H9 (cell line): Measurements from ENCODE around the gene DOK1. TPM values are rescaled to one million over a fixed set of nuclear protein-coding genes. Genes with fewer than 3 reads are reported as not detected.

Experiments
- DNase-seq: peaks from one replicate; pipeline ENCODE4 v3.0.0-alpha.2; 2017
- H2AFZ ChIP-seq: one replicate; pipeline ENCODE4 v1.6.1; 2013; ENCODE audit warnings: mild to moderate bottlenecking, low read length, control low read depth, moderate library complexity
- H2AK5ac ChIP-seq: 2 replicates; pipeline ENCODE4 v1.6.1; 2013; ENCODE audit warnings: low read length, control low read depth, mixed read lengths; ENCODE audit not compliant: insufficient read length
- H2BK120ac ChIP-seq: one replicate; pipeline ENCODE4 v1.6.1; 2013; ENCODE audit warnings: low read depth, mild to moderate bottlenecking, low read length, control low read depth, inconsistent platforms; ENCODE audit not compliant: poor library complexity, severe bottlenecking
- H2BK12ac ChIP-seq: 2 replicates; pipeline ENCODE4 v1.6.1; 2013; ENCODE audit warnings: low read length, control low read depth, mixed read lengths, low read depth; ENCODE audit not compliant: insufficient read length
- H2BK15ac ChIP-seq: 2 replicates; pipeline ENCODE4 v1.6.1; 2013; ENCODE audit warnings: low read depth, low read length, control low read depth
- H2BK20ac ChIP-seq: one replicate; pipeline ENCODE4 v1.6.1; 2013; ENCODE audit warnings: low read depth, mild to moderate bottlenecking, low read length, control low read depth, inconsistent platforms; ENCODE audit not compliant: poor library complexity, severe bottlenecking
- H2BK5ac ChIP-seq: 2 replicates; pipeline ENCODE4 v1.6.1; 2013; ENCODE audit warnings: low read length, control low read depth, mixed read lengths; ENCODE audit not compliant: insufficient read length
- H3K14ac ChIP-seq: 2 replicates; pipeline ENCODE4 v1.6.1; 2013; ENCODE audit warnings: low read length, control low read depth; ENCODE audit not compliant: insufficient read depth
- H3K18ac ChIP-seq: 2 replicates; pipeline ENCODE4 v1.6.1; 2013; ENCODE audit warnings: low read depth, mild to moderate bottlenecking, mixed read lengths, low read length, control low read depth; ENCODE audit not compliant: insufficient read length
- H3K23ac ChIP-seq: 2 replicates; pipeline ENCODE4 v1.6.1; 2013; ENCODE audit warnings: low read length, control low read depth, mixed read lengths, low read depth; ENCODE audit not compliant: insufficient read length
- H3K23me2 ChIP-seq: 2 replicates; pipeline ENCODE4 v1.6.1; 2013; ENCODE audit warnings: low read depth, mild to moderate bottlenecking, mixed read lengths, low read length, control low read depth; ENCODE audit not compliant: insufficient read length, poor library complexity, severe bottlenecking
- H3K27ac ChIP-seq: 2 replicates; pipeline ENCODE4 v1.5.1; 2013; ENCODE audit warnings: low read length, control low read depth, mixed read lengths, low read depth; ENCODE audit not compliant: insufficient read length
- H3K27me3 ChIP-seq: 2 replicates; pipeline ENCODE4 v1.6.1; 2013; ENCODE audit warnings: low read length, control low read depth, inconsistent platforms; ENCODE audit not compliant: insufficient read depth
- H3K4ac ChIP-seq: 2 replicates; pipeline ENCODE4 v1.6.1; 2013; ENCODE audit warnings: low read depth, mild to moderate bottlenecking, control low read depth, inconsistent platforms, low read length, moderate library complexity
- H3K4me1 ChIP-seq: 2 replicates; pipeline ENCODE4 v1.6.1; 2013; ENCODE audit warnings: low read length, control low read depth, inconsistent platforms; ENCODE audit not compliant: insufficient read depth
- H3K4me2 ChIP-seq: 2 replicates; pipeline ENCODE4 v1.6.1; 2013; ENCODE audit warnings: low read length, control low read depth, mixed read lengths; ENCODE audit not compliant: insufficient read length, insufficient read depth
- H3K56ac ChIP-seq: 2 replicates; pipeline ENCODE4 v1.6.1; 2013; ENCODE audit warnings: low read depth, mild to moderate bottlenecking, mixed read lengths, low read length, control low read depth; ENCODE audit not compliant: insufficient read length
- H3K79me1 ChIP-seq: 2 replicates; pipeline ENCODE4 v1.6.1; 2013; ENCODE audit warnings: low read depth, mild to moderate bottlenecking, moderate library complexity, low read length, control low read depth, inconsistent platforms; ENCODE audit not compliant: insufficient read depth, poor library complexity, severe bottlenecking
- H3K79me2 ChIP-seq: 2 replicates; pipeline ENCODE4 v1.6.1; 2013; ENCODE audit warnings: low read length, control low read depth, inconsistent platforms; ENCODE audit not compliant: insufficient read depth
- H3K9ac ChIP-seq: 2 replicates; pipeline ENCODE4 v1.6.1; 2013; ENCODE audit warnings: low read length, control low read depth, mixed read lengths; ENCODE audit not compliant: insufficient read length; ENCODE audit errors: extremely low read depth
- H3K9me3 ChIP-seq: one replicate; pipeline ENCODE4 v1.6.1; 2013; ENCODE audit warnings: low read depth, low read length, inconsistent platforms; ENCODE audit not compliant: control insufficient read depth
- H3T11ph ChIP-seq: one replicate; pipeline ENCODE4 v1.6.1; 2013; ENCODE audit warnings: mild to moderate bottlenecking, low read length, control low read depth, inconsistent platforms
- H4K20me1 ChIP-seq: one replicate; pipeline ENCODE4 v1.6.1; 2013; ENCODE audit not compliant: control insufficient read depth, insufficient read length, insufficient read depth
- H4K5ac ChIP-seq: 2 replicates; pipeline ENCODE4 v1.6.1; 2013; ENCODE audit warnings: low read depth, mild to moderate bottlenecking, mixed read lengths, low read length, control low read depth; ENCODE audit not compliant: insufficient read length
- H4K8ac ChIP-seq: replicated peaks from 2 replicates; pipeline ENCODE4 v1.6.1; 2013; ENCODE audit warnings: low read length, control low read depth, mixed read lengths, low read depth; ENCODE audit not compliant: insufficient read length
- H4K91ac ChIP-seq: 2 replicates; pipeline ENCODE4 v1.6.1; 2013; ENCODE audit warnings: low read depth, mild to moderate bottlenecking, moderate library complexity, mixed read lengths, low read length, control low read depth; ENCODE audit not compliant: insufficient read length
- H3K27ac Mint-ChIP-seq, 3 experiments: 2 replicates in 2 of 3; 3 replicates in 1 of 3; pipeline ENCODE4 v1.8.0; 2020 to 2021; ENCODE audit warnings: mixed read lengths in 3 of 3, mild to moderate bottlenecking in 1 of 3, moderate library complexity in 1 of 3
- H3K27me3 Mint-ChIP-seq: 2 replicates; pipeline ENCODE4 v1.8.0; 2021; ENCODE audit warnings: low read depth, mild to moderate bottlenecking, moderate library complexity, mixed read lengths
- H3K36me3 Mint-ChIP-seq, 3 experiments: 2 replicates in 2 of 3; 3 replicates in 1 of 3; pipeline ENCODE4 v1.8.0; 2020 to 2021; ENCODE audit warnings: low read depth in 3 of 3, mixed read lengths in 3 of 3; ENCODE audit not compliant: insufficient read depth in 1 of 3
- H3K4me1 Mint-ChIP-seq, 2 experiments: 2 replicates each; pipeline ENCODE4 v1.8.0; 2020; ENCODE audit warnings: mixed read lengths in 2 of 2
- H3K4me3 Mint-ChIP-seq, 2 experiments: 2 replicates in 1 of 2; 3 replicates in 1 of 2; pipeline ENCODE4 v1.8.0; 2020 to 2021; ENCODE audit warnings: mild to moderate bottlenecking in 2 of 2, mixed read lengths in 2 of 2, moderate library complexity in 1 of 2
- H3K9me3 Mint-ChIP-seq, 2 experiments: 2 replicates in 1 of 2; 3 replicates in 1 of 2; pipeline ENCODE4 v1.8.0; 2020; ENCODE audit warnings: mild to moderate bottlenecking in 2 of 2, mixed read lengths in 2 of 2, moderate library complexity in 1 of 2
- WGBS: extraction: QIAGEN DNeasy Blood & Tissue Kit; methylation state at CpG from one replicate; pipeline ENCODE4 v1.1.7; 2013; ENCODE audit warnings: missing lambda C conversion rate, low lambda C conversion rate, mixed read lengths; ENCODE audit not compliant: insufficient read length; ENCODE audit errors: extremely low coverage; 5-methylcytosine and 5-hydroxymethylcytosine counted together
- total RNA-seq: library from RNA; stranded (reverse); gene quantifications from 2 replicates; pipeline ENCODE4 v1.2.1, GENCODE V29; 2021
- TF ChIP-seq, protein P1 (sequence below): fragments of 200-600 bp; sonication (generic); conservative IDR thresholded peaks from 3 replicates; pipeline ENCODE4 v1.8.0; 2021; ENCODE audit warnings: antibody characterized with exemption, mild to moderate bottlenecking

Gene DOK1
- total RNA-seq, 1 experiment from 2014 or later, result 16.0 TPM

DNA sequence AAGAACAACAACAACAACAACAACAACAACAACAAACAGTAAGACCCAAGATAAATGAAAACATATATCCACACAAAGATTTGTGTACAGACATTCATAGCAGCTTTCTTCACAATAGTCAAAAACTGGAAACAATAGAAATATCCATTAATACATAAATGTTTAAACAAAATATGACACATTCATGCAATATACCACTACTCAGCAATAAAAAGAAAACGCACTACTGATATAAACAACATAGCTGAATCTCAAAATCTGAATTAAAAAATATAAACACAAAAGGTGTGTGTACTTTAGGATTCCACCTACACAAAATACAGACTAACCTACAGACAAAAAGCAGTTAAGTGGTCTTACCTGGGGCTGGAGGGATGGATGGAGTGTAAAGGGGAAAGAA, 42.1 kb downstream of the DOK1 start:
- no peak overlapping the region for H2BK5ac ChIP-seq
- no peaks in the 10 kb centered on the region for H3K36me3 Mint-ChIP-seq
- H3K27me3 ChIP-seq, result no peaks in the 10 kb centered on the region
- no peak overlapping the region for H2BK120ac ChIP-seq
- H2BK20ac ChIP-seq, result no peak overlapping the region
- peaks cover 4% of the 10 kb centered on the region; the same call in 1 of the 2 replicates for H3K27me3 Mint-ChIP-seq
- no peak overlapping the region for H2AK5ac ChIP-seq
- no peak overlapping the region for H3K4me2 ChIP-seq
- H3K79me2 ChIP-seq, result no peaks in the 10 kb centered on the region
- no peak overlapping the region for H4K5ac ChIP-seq
- H3K23me2 ChIP-seq, result no peaks in the 10 kb centered on the region
- no peaks in the 10 kb centered on the region for H4K20me1 ChIP-seq
- H2BK15ac ChIP-seq, result no peak overlapping the region
- DNase-seq, result no peak
- H2AFZ ChIP-seq, result no peak overlapping the region
- no peak overlapping the region for H3K4ac ChIP-seq
- no peak overlapping the region for H4K8ac ChIP-seq
- H4K91ac ChIP-seq, result no peak overlapping the region
- H3K9me3 Mint-ChIP-seq, result no peaks in the 10 kb centered on the region
- no peak overlapping the region for H2BK12ac ChIP-seq
- H3K4me3 Mint-ChIP-seq, result no peak overlapping the region
- no peaks in the 10 kb centered on the region for H3K4me1 ChIP-seq
- H3K23ac ChIP-seq, result no peak overlapping the region
- H3K56ac ChIP-seq, result no peak overlapping the region
- H3T11ph ChIP-seq, result no peak overlapping the region
- no CpG with 5 or more reads among the region's 1 CpG for WGBS
- no peak overlapping the region for H3K14ac ChIP-seq
- no peaks in the 10 kb centered on the region for H3K9me3 ChIP-seq
- H3K79me1 ChIP-seq, result no peaks in the 10 kb centered on the region
- H3K27ac ChIP-seq, result no peak overlapping the region
- H3K18ac ChIP-seq, result no peak overlapping the region
- H3K27ac Mint-ChIP-seq, result no peak overlapping the region
- no peaks in the 10 kb centered on the region for H3K4me1 Mint-ChIP-seq
- H3K9ac ChIP-seq, result no peak overlapping the region
- TF ChIP-seq, protein P1, sequence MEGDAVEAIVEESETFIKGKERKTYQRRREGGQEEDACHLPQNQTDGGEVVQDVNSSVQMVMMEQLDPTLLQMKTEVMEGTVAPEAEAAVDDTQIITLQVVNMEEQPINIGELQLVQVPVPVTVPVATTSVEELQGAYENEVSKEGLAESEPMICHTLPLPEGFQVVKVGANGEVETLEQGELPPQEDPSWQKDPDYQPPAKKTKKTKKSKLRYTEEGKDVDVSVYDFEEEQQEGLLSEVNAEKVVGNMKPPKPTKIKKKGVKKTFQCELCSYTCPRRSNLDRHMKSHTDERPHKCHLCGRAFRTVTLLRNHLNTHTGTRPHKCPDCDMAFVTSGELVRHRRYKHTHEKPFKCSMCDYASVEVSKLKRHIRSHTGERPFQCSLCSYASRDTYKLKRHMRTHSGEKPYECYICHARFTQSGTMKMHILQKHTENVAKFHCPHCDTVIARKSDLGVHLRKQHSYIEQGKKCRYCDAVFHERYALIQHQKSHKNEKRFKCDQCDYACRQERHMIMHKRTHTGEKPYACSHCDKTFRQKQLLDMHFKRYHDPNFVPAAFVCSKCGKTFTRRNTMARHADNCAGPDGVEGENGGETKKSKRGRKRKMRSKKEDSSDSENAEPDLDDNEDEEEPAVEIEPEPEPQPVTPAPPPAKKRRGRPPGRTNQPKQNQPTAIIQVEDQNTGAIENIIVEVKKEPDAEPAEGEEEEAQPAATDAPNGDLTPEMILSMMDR, result no peak
